ENCODE measurements around the gene MGAT3. TPM values are rescaled to one million over a fixed set of nuclear protein-coding genes. Genes with fewer than 3 reads are reported as not detected.
A peak's percentile ranks its signal among the peaks of the same experiment; 100 is the strongest.

The MGAT3 gene
- total RNA-seq, 1 donor from 2014 or later: 32.7 TPM

DNA sequence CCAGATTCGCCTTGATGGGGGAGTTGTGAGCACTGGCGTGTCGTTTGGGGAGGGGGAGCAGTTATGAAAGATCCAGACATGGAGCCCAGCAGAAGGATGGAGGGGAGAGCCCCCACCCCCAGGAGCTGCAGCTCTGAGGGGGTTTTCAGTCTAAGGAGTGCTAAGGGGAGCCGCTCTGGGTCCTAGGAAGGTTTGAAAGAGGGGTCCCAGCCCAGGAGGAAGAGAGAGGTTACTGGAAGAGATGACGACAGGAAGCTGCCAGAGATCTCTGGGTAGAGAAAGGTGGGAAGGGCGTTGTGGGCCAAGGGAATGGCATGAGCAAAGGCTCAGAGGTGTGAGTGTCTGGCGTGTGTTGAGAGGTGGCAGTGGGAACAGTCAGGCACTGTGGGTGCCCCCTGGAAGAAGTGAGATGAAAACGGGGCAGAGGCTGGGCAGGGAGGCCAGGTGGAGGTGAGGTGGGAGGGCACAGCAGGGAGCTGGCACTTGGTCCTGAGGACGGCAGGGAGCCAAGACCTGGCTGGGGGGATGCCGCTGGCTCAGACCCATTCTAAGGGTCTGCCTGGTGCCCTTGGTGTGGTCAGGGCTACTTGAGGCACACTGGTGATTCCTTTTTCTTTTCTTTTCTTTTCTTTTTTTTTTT lies 1.8 kb downstream of the MGAT3 start:
- TF ChIP-seq, protein P1, sequence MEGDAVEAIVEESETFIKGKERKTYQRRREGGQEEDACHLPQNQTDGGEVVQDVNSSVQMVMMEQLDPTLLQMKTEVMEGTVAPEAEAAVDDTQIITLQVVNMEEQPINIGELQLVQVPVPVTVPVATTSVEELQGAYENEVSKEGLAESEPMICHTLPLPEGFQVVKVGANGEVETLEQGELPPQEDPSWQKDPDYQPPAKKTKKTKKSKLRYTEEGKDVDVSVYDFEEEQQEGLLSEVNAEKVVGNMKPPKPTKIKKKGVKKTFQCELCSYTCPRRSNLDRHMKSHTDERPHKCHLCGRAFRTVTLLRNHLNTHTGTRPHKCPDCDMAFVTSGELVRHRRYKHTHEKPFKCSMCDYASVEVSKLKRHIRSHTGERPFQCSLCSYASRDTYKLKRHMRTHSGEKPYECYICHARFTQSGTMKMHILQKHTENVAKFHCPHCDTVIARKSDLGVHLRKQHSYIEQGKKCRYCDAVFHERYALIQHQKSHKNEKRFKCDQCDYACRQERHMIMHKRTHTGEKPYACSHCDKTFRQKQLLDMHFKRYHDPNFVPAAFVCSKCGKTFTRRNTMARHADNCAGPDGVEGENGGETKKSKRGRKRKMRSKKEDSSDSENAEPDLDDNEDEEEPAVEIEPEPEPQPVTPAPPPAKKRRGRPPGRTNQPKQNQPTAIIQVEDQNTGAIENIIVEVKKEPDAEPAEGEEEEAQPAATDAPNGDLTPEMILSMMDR (IDR thresholded peaks at IDR 0.05; ENCODE audit: unreplicated experiment): no peak
- Mint-ChIP-seq H3K27ac (no peak overlapping the region), H3K4me1 (ENCODE audit: low read depth) (peaks cover 23% of the 10 kb centered on the region), H3K27me3 (peaks cover 6% of the 10 kb centered on the region), H3K36me3 (ENCODE audit: insufficient read depth) (no peaks in the 10 kb centered on the region), H3K9me3 (ENCODE audit: low read depth) (no peaks in the 10 kb centered on the region), H3K4me3 (ENCODE audit: low read depth) (peak overlapping the region; percentile 82)
- no peak for DNase-seq (ENCODE audit: low spot score, unreplicated experiment)

DNA sequence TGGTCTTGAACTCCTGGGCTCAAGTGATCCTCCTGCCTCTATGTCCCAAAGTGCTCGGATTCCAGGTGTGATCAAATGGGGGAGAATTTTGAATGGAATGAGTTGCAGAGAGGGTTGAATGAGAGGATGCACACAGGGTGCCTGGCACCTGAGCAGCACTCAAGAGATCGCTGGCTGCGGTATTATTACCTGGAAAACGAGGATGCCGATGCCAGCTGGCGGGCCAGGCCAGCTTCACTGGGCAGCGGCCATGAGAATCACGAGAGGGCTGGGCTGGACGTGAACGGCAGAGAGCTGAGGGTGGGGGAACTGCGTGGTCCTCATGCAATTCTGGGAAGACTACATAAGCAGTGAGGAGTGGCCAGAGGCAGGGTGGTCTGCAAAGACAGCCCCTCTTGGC lies 2.9 kb downstream of the MGAT3 start:
- H3K4me3 Mint-ChIP-seq (ENCODE audit: low read depth): peak overlapping the region; percentile 50
- TF ChIP-seq, protein P1 (IDR thresholded peaks at IDR 0.05; ENCODE audit: unreplicated experiment): no peak
- H3K9me3 Mint-ChIP-seq (ENCODE audit: low read depth): no peaks in the 10 kb centered on the region
- no peak for DNase-seq (ENCODE audit: low spot score, unreplicated experiment)
- no peaks in the 10 kb centered on the region for H3K36me3 Mint-ChIP-seq (ENCODE audit: insufficient read depth)
- H3K27me3 Mint-ChIP-seq: peaks cover 5% of the 10 kb centered on the region
- peaks cover 14% of the 10 kb centered on the region for H3K4me1 Mint-ChIP-seq (ENCODE audit: low read depth)
- no peak overlapping the region for H3K27ac Mint-ChIP-seq

- TF ChIP-seq, protein P1 (IDR thresholded peaks at IDR 0.05; ENCODE audit: unreplicated experiment): peak; percentile 21
- no peaks in the 10 kb centered on the region for H3K36me3 Mint-ChIP-seq (ENCODE audit: insufficient read depth)
- peaks cover 10% of the 10 kb centered on the region for H3K4me1 Mint-ChIP-seq (ENCODE audit: low read depth)
- H3K27ac Mint-ChIP-seq: peak overlapping the region; percentile 67
- H3K9me3 Mint-ChIP-seq (ENCODE audit: low read depth): no peaks in the 10 kb centered on the region
- H3K4me3 Mint-ChIP-seq (ENCODE audit: low read depth): no peak overlapping the region
- no peaks in the 10 kb centered on the region for H3K27me3 Mint-ChIP-seq
- no peak for DNase-seq (ENCODE audit: low spot score, unreplicated experiment)
These were observed 5.8 kb downstream of the MGAT3 start for GRCh38 chr22:39462443-39463221.

DNA sequence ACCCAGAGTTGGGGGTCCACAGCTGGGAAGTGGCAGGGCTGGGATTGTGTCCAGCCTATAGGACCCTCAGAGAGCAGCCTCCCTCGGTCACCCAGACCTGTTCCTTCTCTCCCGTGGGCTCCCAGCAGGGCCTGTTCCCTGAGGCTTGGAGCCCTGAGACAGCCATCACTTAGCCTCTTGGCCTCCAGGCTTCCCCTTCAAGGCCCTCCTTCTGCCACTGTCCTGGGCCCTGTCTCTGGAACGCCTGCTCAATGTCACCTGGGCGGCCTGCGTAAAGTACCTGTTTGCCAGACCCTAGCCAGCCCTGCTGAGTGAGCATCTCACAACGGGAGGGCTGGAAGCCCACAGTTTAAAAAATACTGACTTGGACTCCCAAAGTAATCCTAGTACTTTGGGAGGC lies 6.5 kb downstream of the MGAT3 start:
- Mint-ChIP-seq H3K4me3 (ENCODE audit: low read depth) (no peak overlapping the region), H3K9me3 (ENCODE audit: low read depth) (no peaks in the 10 kb centered on the region), H3K27me3 (no peaks in the 10 kb centered on the region), H3K36me3 (ENCODE audit: insufficient read depth) (no peaks in the 10 kb centered on the region), H3K4me1 (ENCODE audit: low read depth) (peaks cover 7% of the 10 kb centered on the region), H3K27ac (no peak overlapping the region)
- TF ChIP-seq, protein P1 (IDR thresholded peaks at IDR 0.05; ENCODE audit: unreplicated experiment): no peak
- DNase-seq (ENCODE audit: low spot score, unreplicated experiment): no peak

DNA sequence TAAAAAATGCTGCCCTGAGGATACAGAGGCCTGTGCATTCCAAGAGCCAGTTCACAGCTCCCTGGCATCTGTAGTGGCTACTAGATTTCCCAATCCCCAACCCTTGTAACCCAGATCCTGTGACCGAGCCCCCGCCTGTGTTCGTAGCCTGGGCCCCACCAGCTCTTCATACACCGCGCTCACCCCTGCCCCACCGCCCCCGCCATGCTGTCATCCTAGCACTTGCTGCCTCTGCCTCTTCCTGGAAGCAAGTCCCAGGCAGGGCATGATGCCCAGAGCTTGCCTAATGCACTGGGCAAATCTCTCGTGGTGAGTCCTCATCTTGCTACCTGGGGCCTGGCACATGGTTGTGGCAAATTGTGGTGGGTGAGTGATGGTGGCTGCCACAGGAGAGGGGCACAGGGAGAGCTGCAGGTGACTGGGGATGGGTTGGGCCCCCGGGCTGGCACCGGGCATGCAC lies 7.1 kb downstream of the MGAT3 start:
- H3K9me3 Mint-ChIP-seq (ENCODE audit: low read depth): no peaks in the 10 kb centered on the region
- DNase-seq (ENCODE audit: low spot score, unreplicated experiment): no peak
- H3K4me1 Mint-ChIP-seq (ENCODE audit: low read depth): peaks cover 3% of the 10 kb centered on the region

More for the DNA sequence above, 7.1 kb downstream of the MGAT3 start:
- TF ChIP-seq, protein P1 (IDR thresholded peaks at IDR 0.05; ENCODE audit: unreplicated experiment): no peak
- Mint-ChIP-seq H3K36me3 (ENCODE audit: insufficient read depth) (no peaks in the 10 kb centered on the region), H3K27ac (no peak overlapping the region), H3K4me3 (ENCODE audit: low read depth) (no peak overlapping the region), H3K27me3 (no peaks in the 10 kb centered on the region)

All from progenitor cell of endocrine pancreas (in vitro differentiated cells).